HL-60 (cell line): ENCODE data around the gene DDR2.

ENCODE experiments used
- CTCF ChIP-seq: IDR thresholded peaks from one replicate; pipeline ENCODE4 v1.5.1; 2011; ENCODE audit warnings: low read length, control low read depth, inconsistent platforms; ENCODE audit not compliant: insufficient read depth
- GABPA ChIP-seq: IDR thresholded peaks from 2 replicates; pipeline ENCODE4 v1.6.1; 2012; ENCODE audit warnings: low read depth
- POLR2AphosphoS5 ChIP-seq: IDR thresholded peaks from 2 replicates; pipeline ENCODE4 v1.6.1; 2012; ENCODE audit warnings: low read depth
- REST ChIP-seq: IDR thresholded peaks from 2 replicates; pipeline ENCODE4 v1.6.1; 2012; ENCODE audit warnings: low read depth; ENCODE audit not compliant: insufficient replicate concordance
- SPI1 ChIP-seq: IDR thresholded peaks from 2 replicates; pipeline ENCODE4 v1.6.1; 2012; ENCODE audit warnings: low read depth, mild to moderate bottlenecking, borderline replicate concordance

- no peak for TF ChIP-seq CTCF
- TF ChIP-seq POLR2AphosphoS5: no peak
- no peak for TF ChIP-seq SPI1
- no peak for TF ChIP-seq GABPA
- no peak for TF ChIP-seq REST
Observed at GRCh38 chr1:162756523-162756922, 124.3 kb downstream of the DDR2 start.
